HCT116 (cell line): ENCODE measurements around the gene SETD5. TPM values are rescaled to one million over a fixed set of nuclear protein-coding genes. Genes with fewer than 3 reads are reported as not detected.

ENCODE experiments used
- ATAC-seq: fragments of 200-7000 bp; cut with Tn5 transposase; 2 replicates; pipeline ENCODE4 v1.9.1; 2020; ENCODE audit warnings: mild to moderate bottlenecking, moderate library complexity
- BruUV-seq: library from RNA; stranded (reverse); fragments of 400-500 nt; replicated peaks from 2 replicates; lab custom pipeline; 2021; lab: Mats Ljungman, UMichigan
- CTCF ChIA-PET: fragments of 300-600 bp; sonication (Branson Sonifier 250); formaldehyde crosslinking; loops from one replicate; lab custom pipeline; 2021; ENCODE audit warnings: antibody characterized with exemption; lab: Charles Lee
- POLR2A ChIA-PET: fragments of 300-600, 350-600 bp; sonication (Branson Sonifier 250); formaldehyde crosslinking; loops from one replicate; lab custom pipeline; 2021; ENCODE audit warnings: antibody characterized with exemption; lab: Charles Lee
- RAD21 ChIA-PET, 2 experiments: fragments of 300-600 bp; sonication (Branson Sonifier 250); formaldehyde crosslinking; loops; one replicate each; lab custom pipeline; 2023; ENCODE audit warnings: low total read pairs in 2 of 2; ENCODE audit not compliant: uncharacterized antibody in 2 of 2, unreplicated experiment in 2 of 2, low non-redundant PET in 1 of 2; lab: Charles Lee
- DNase-seq: peaks from one replicate; pipeline ENCODE4 v3.0.0-alpha.2; 2010; ENCODE audit warnings: low read depth, low spot score
- H2AFZ ChIP-seq: fragments of 200-600 bp; shearing (Covaris generic), sonication (generic); 2 replicates; pipeline ENCODE4 v1.6.1; 2017; ENCODE audit warnings: low read depth, mixed run types, mixed read lengths, antibody characterized with exemption, low read length; ENCODE audit not compliant: poor library complexity, severe bottlenecking
- H3K27ac ChIP-seq: 2 replicates; pipeline ENCODE4 v1.5.1; 2012; ENCODE audit warnings: low read depth, low read length
- H3K27me3 ChIP-seq: fragments of 200-600 bp; sonication (generic); 2 replicates; pipeline ENCODE4 v1.6.1; 2016; ENCODE audit warnings: mixed run types, low read length, mixed read lengths; ENCODE audit not compliant: insufficient read depth
- H3K36me3 ChIP-seq, 2 experiments: fragments of 200-500 bp in 1 of 2; fragments of 200-600 bp in 1 of 2; sonication (Bioruptor generic) in 1 of 2; sonication (generic) in 1 of 2; 2 replicates each; pipeline versions ENCODE4 v1.5.1 to v1.6.1; 2014 to 2016; ENCODE audit warnings: low read length in 2 of 2, inconsistent platforms in 1 of 2, mixed read lengths in 1 of 2, mixed run types in 1 of 2; ENCODE audit not compliant: insufficient read depth in 2 of 2, control insufficient read depth in 1 of 2
- H3K4me1 ChIP-seq, 2 experiments: fragments of 200-600 bp in 1 of 2; sonication (generic) in 1 of 2; 2 replicates each; pipeline versions ENCODE4 v1.5.1 to v1.6.1; 2012 to 2017; ENCODE audit warnings: low read length in 2 of 2, inconsistent platforms in 1 of 2, mild to moderate bottlenecking in 1 of 2, mixed read lengths in 1 of 2, mixed run types in 1 of 2, moderate library complexity in 1 of 2; ENCODE audit not compliant: insufficient read depth in 2 of 2, control insufficient read depth in 1 of 2
- H3K4me2 ChIP-seq: fragments of 200-600 bp; sonication (generic); 2 replicates; pipeline ENCODE4 v1.6.1; 2017; ENCODE audit warnings: mixed run types, low read length, mixed read lengths
- H3K4me3 ChIP-seq, 2 experiments: fragments of 200-600 bp in 1 of 2; sonication (generic) in 1 of 2; replicated peaks in 1 of 2; 2 replicates each; pipeline ENCODE4 v1.5.1; 2011 to 2016; ENCODE audit warnings: low read length in 2 of 2, control low read depth in 1 of 2, low read depth in 1 of 2, mild to moderate bottlenecking in 1 of 2, mixed read lengths in 1 of 2, mixed run types in 1 of 2
- H3K79me2 ChIP-seq: fragments of 200-600 bp; sonication (generic); 2 replicates; pipeline ENCODE4 v1.6.1; 2017; ENCODE audit warnings: mild to moderate bottlenecking, mixed run types, low read length, moderate library complexity, mixed read lengths; ENCODE audit not compliant: insufficient read depth
- H3K9ac ChIP-seq: fragments of 200-600 bp; sonication (generic); 2 replicates; pipeline ENCODE4 v1.6.1; 2016; ENCODE audit warnings: low read length, mixed read lengths
- H3K9me2 ChIP-seq: fragments of 200-600 bp; sonication (generic), shearing (Covaris generic); 2 replicates; pipeline ENCODE4 v1.6.1; 2017; ENCODE audit warnings: mixed run types, mild to moderate bottlenecking, moderate library complexity; ENCODE audit not compliant: insufficient read depth
- H3K9me3 ChIP-seq, 2 experiments: fragments of 200-500 bp in 1 of 2; fragments of 200-600 bp in 1 of 2; sonication (Bioruptor generic) in 1 of 2; sonication (generic) in 1 of 2; 2 replicates each; pipeline ENCODE4 v1.6.1; 2014 to 2017; ENCODE audit warnings: low read length in 2 of 2, mixed read lengths in 2 of 2, inconsistent platforms in 1 of 2, low read depth in 1 of 2, mild to moderate bottlenecking in 1 of 2, mixed run types in 1 of 2, moderate library complexity in 1 of 2; ENCODE audit not compliant: control insufficient read depth in 1 of 2, insufficient read depth in 1 of 2
- H4K20me1 ChIP-seq: fragments of 200-600 bp; sonication (generic), shearing (Covaris generic); 2 replicates; pipeline ENCODE4 v1.6.1; 2017; ENCODE audit warnings: mixed run types, mild to moderate bottlenecking, moderate library complexity; ENCODE audit not compliant: insufficient read depth
- EGR1 ChIP-seq: IDR thresholded peaks from 2 replicates; pipeline ENCODE4 v1.6.1; 2012; ENCODE audit warnings: low read depth
- ELF1 ChIP-seq: IDR thresholded peaks from 2 replicates; pipeline ENCODE4 v1.6.1; 2012; ENCODE audit warnings: low read depth, borderline replicate concordance
- FOSL1 ChIP-seq: IDR thresholded peaks from 2 replicates; pipeline ENCODE4 v1.6.1; 2012; ENCODE audit warnings: low read depth
- JUND ChIP-seq: IDR thresholded peaks from 2 replicates; pipeline ENCODE4 v1.6.1; 2012
- SP1 ChIP-seq: IDR thresholded peaks from 2 replicates; pipeline ENCODE4 v1.6.1; 2012; ENCODE audit warnings: low read depth
- YY1 ChIP-seq: IDR thresholded peaks from 2 replicates; pipeline ENCODE4 v1.6.1; 2011; ENCODE audit warnings: low read length, low read depth, moderate library complexity, mild to moderate bottlenecking; ENCODE audit not compliant: insufficient replicate concordance; ENCODE audit errors: extremely low read depth
- ZNF274 ChIP-seq: fragments of 200-500 bp; sonication (Bioruptor generic); IDR thresholded peaks from 2 replicates; pipeline ENCODE4 v1.6.1; 2014; ENCODE audit warnings: mild to moderate bottlenecking, low read depth, low read length, inconsistent platforms
- intact Hi-C: fragments of 100-400 bp; cut with micrococcal nuclease; formaldehyde crosslinking; loops from 2 replicates; pipeline ENCODE4 v1.10.0; 2022
- total RNA-seq: library from RNA; stranded (reverse); gene quantifications from one replicate; pipeline ENCODE4 v1.2.1, GENCODE V29; 2021; ENCODE audit not compliant: unreplicated experiment
- TF ChIP-seq, protein P1 (sequence below): IDR thresholded peaks from 2 replicates; pipeline ENCODE4 v1.6.1; 2012
- TF ChIP-seq, protein P2 (sequence below): IDR thresholded peaks from 2 replicates; pipeline ENCODE4 v1.6.1; 2011; ENCODE audit warnings: mild to moderate bottlenecking, low read length, moderate library complexity; ENCODE audit not compliant: insufficient replicate concordance; ENCODE audit errors: extremely low read depth

SETD5 gene
- total RNA-seq, 1 experiment from 2014 or later = 141 TPM

DNA sequence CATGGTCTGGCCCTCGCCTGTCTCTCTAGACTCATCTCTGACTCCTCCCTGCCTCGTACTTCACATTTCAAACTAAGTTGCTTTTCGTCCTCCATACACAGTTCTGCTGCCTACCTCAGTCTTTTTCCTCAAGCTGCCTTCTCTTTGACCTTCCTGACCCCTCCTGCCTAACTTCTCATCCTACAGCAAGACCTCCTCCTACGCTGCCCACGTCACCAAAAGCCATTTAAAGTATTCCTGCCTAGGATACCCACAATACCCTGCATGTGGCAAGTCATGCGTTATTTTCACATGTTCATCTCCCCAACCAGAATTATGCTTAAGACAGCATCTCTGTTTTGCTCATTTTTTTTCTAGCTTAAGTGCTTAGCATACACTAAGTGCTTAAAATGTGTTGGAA is 99.5 kb downstream of the SETD5 start:
- no peak for TF ChIP-seq YY1
- no peak for TF ChIP-seq SP1
- TF ChIP-seq, protein P1, sequence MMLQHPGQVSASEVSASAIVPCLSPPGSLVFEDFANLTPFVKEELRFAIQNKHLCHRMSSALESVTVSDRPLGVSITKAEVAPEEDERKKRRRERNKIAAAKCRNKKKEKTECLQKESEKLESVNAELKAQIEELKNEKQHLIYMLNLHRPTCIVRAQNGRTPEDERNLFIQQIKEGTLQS = no peak
- H3K4me1 ChIP-seq = peaks cover 30 to 44% of the 10 kb centered on the region in 2 experiments
- intact Hi-C loops = loop anchor here (5.0 kb wide), 1 partner anchor 145 kb away; no protein-coding TSS in a partner anchor
- no peaks in the 10 kb centered on the region for H3K79me2 ChIP-seq
- no peaks in the 10 kb centered on the region for H3K36me3 ChIP-seq
- H2AFZ ChIP-seq = no peak overlapping the region
- no peak overlapping the region for H3K9ac ChIP-seq
- ATAC-seq = no peak
- ChIA-PET POLR2A (no interaction called here), RAD21 (no interaction called here), CTCF (no interaction called here)
- no peak for DNase-seq
- H3K27me3 ChIP-seq = no peaks in the 10 kb centered on the region
- peak overlapping the region; percentile 73; the same call in 1 of the 2 replicates for H3K4me2 ChIP-seq
- no TSS peak for BruUV-seq
- H3K9me2 ChIP-seq = no peaks in the 10 kb centered on the region
- no peaks in the 10 kb centered on the region for H3K9me3 ChIP-seq
- H3K4me3 ChIP-seq = no peak overlapping the region
- no peaks in the 10 kb centered on the region for H4K20me1 ChIP-seq
- no peak overlapping the region; the same call in 1 of the 2 replicates for H3K27ac ChIP-seq

GRCh38 chr3:9497821-9498565 is 100.6 kb downstream of the SETD5 start:
- POLR2A ChIA-PET = no interaction called here
- Histone ChIP-seq H3K9ac (0 out of 2 replicates have a peak overlapping the region, but pooled peaks have one; percentile 12), H4K20me1 (no peaks in the 10 kb centered on the region), H3K9me3 (no peaks in the 10 kb centered on the region), H3K9me2 (no peaks in the 10 kb centered on the region), H3K79me2 (no peaks in the 10 kb centered on the region), H3K4me2 (peak overlapping the region; percentile 73), H3K4me3 (peak overlapping the region in 1 of 2 experiments; percentile 30; a peak in 2 of 4 replicates), H2AFZ (no peak overlapping the region), H3K36me3 (no peaks in the 10 kb centered on the region), H3K27ac (peak overlapping the region; percentile 52; the same call in 1 of the 2 replicates), H3K4me1 (peaks cover 30 to 44% of the 10 kb centered on the region in 2 experiments), H3K27me3 (no peaks in the 10 kb centered on the region)
- ATAC-seq = peak; percentile 63
- BruUV-seq = no TSS peak
- peak; percentile 33 for DNase-seq
- RAD21 ChIA-PET = no interaction called here
- TF ChIP-seq, protein P2, sequence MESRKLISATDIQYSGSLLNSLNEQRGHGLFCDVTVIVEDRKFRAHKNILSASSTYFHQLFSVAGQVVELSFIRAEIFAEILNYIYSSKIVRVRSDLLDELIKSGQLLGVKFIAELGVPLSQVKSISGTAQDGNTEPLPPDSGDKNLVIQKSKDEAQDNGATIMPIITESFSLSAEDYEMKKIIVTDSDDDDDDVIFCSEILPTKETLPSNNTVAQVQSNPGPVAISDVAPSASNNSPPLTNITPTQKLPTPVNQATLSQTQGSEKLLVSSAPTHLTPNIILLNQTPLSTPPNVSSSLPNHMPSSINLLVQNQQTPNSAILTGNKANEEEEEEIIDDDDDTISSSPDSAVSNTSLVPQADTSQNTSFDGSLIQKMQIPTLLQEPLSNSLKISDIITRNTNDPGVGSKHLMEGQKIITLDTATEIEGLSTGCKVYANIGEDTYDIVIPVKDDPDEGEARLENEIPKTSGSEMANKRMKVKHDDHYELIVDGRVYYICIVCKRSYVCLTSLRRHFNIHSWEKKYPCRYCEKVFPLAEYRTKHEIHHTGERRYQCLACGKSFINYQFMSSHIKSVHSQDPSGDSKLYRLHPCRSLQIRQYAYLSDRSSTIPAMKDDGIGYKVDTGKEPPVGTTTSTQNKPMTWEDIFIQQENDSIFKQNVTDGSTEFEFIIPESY = no peak
- peak; percentile 37; the same call in 1 of the 2 replicates for TF ChIP-seq SP1
- no peak for TF ChIP-seq ELF1
- peak; percentile 77 for TF ChIP-seq EGR1
- peak; percentile 44 for TF ChIP-seq JUND
- no peak for TF ChIP-seq ZNF274
- peak; percentile 43; the same call in 1 of the 2 replicates for TF ChIP-seq FOSL1
- intact Hi-C loops = loop anchor here (5.0 kb wide), 1 partner anchor 146 kb away; no protein-coding TSS in a partner anchor
- CTCF ChIA-PET = no interaction called here
